ENCODE measurements around the gene NTM.

GRCh38 chr11:132035228-132035627 lies 664.8 kb downstream of the NTM start:
- TF ChIP-seq CTCF (IDR thresholded peaks at IDR 0.05) (no peak), POLR2AphosphoS5 (IDR thresholded peaks at IDR 0.05) (no peak)

Data from breast epithelium (tissue), 3 donors.